ENCODE results near the gene IRF2BPL. TPM values are rescaled to one million over a fixed set of nuclear protein-coding genes. Genes with fewer than 3 reads are reported as not detected.

IRF2BPL gene
- total and polyA plus RNA-seq, 2 of the 4 experiments (the other 2 are of a cell fraction) = 6.3 to 14.5 TPM

DNA sequence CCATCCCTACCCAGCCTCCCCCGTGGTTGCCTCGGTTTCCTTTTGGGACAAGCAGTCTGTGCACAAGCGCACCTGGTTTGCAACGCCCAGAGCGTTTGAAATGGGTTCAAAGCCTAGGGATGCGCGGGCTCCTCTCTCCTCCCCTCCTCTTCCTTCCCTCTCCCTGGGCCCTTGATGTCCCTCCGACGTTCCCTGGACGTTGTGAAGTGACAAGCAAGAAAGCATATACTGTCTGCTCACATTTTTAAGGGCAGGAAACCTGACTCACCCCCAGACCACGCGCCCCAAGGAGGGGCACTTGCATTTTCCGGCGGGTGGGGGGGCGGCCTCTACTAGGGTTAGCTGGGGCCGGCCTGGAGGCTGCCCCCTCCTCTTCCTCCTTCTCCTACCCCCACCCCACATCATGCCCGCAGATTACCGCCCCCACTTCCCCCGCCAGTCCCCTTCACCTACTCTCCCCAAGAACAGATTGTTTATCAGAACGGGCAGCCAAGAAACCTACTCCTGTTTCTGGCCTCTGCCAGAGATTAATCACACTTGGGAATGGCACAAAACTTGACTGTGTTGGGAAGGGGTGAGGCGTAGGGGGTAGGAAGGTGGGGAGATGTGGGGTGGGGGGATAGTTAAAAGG, 9.5 kb upstream of the IRF2BPL start:
- peak; percentile 48; the same call in 1 of the 2 replicates for TF ChIP-seq MAZ (IDR thresholded peaks at IDR 0.05; ENCODE audit: borderline replicate concordance, low read depth, low read length)
- no peak for TF ChIP-seq CHD1 (IDR thresholded peaks at IDR 0.05; ENCODE audit: low read depth, low read length)
- ATAC-seq (ENCODE audit: low read depth) = no peak
- 3 to 100% methylated on average over 1 to 4 of the region's 21 CpGs for WGBS, 2 experiments (ENCODE audit: extremely low coverage in 2 of 2, insufficient read length in 1 of 2)
- Histone ChIP-seq H3K9ac (ENCODE audit: low read depth, low read length) (peak overlapping the region; percentile 26), H4K20me1 (ENCODE audit: insufficient read depth, low read length) (0 out of 2 replicates have a peak, but pooled peaks cover 3% of the 10 kb centered on the region), H3K4me2 (ENCODE audit: low read depth, low read length) (peak overlapping the region; percentile 35), H2BK15ac (ENCODE audit: low read depth, low read length) (peak overlapping the region; percentile 94), H3K9me3 (ENCODE audit: control insufficient read depth, insufficient read depth, low read length) (no peaks in the 10 kb centered on the region), H3K27me3 (ENCODE audit: control insufficient read depth, insufficient read depth, low read length) (no peaks in the 10 kb centered on the region), H3K9me1 (ENCODE audit: insufficient read depth, low read length) (peaks cover 9% of the 10 kb centered on the region), H3K14ac (replicated peaks; ENCODE audit: low read depth, low read length) (peak overlapping the region; percentile 86), H3K4ac (ENCODE audit: low read depth, low read length) (peak overlapping the region; percentile 97), H3K56ac (ENCODE audit: extremely low read depth, insufficient read depth, low read length) (peak overlapping the region; percentile 98), H2BK5ac (ENCODE audit: low read depth, low read length, poor library complexity, severe bottlenecking) (peak overlapping the region; percentile 96), H3K36me3 (ENCODE audit: control insufficient read depth, insufficient read depth, low read length) (no peaks in the 10 kb centered on the region), H3K4me3 (ENCODE audit: insufficient read depth, low read depth, low read length) (no peak overlapping the region), H4K5ac (ENCODE audit: low read depth, low read length) (peak overlapping the region; percentile 79), H3K27ac (ENCODE audit: insufficient read depth, low read length) (peak overlapping the region; percentile 84), H2AFZ (replicated peaks; ENCODE audit: low read length, poor library complexity) (peak overlapping the region; percentile 70), H3K23ac (ENCODE audit: low read depth, low read length) (peak overlapping the region; percentile 88), H2BK20ac (ENCODE audit: low read depth, low read length) (peak overlapping the region; percentile 94), H2AK5ac (ENCODE audit: low read depth, low read length) (peak overlapping the region; percentile 96), H4K91ac (ENCODE audit: insufficient read depth, low read depth, low read length) (peak overlapping the region; percentile 95), H2BK120ac (ENCODE audit: low read depth, low read length) (peak overlapping the region; percentile 97), H4K8ac (ENCODE audit: low read depth in 2 of 2, low read length in 2 of 2) (peak overlapping the region; percentile 91 to 92), H2AK9ac (replicated peaks; ENCODE audit: low read depth, low read length, poor library complexity) (peak overlapping the region; percentile 90), H3K4me1 (ENCODE audit: control insufficient read depth, insufficient read depth, low read length) (peaks cover 36% of the 10 kb centered on the region), H3K18ac (ENCODE audit: low read depth, low read length) (peak overlapping the region; percentile 92), H3K79me1 (ENCODE audit: low read depth in 1 of 2, low read length in 2 of 2) (peaks cover 3 to 35% of the 10 kb centered on the region in 2 experiments; a peak in 2 of 4 replicates)
- dilution Hi-C loops (cut with HindIII; ENCODE audit: low sequenced_read_pairs, unreplicated experiment) = no loop called here
- intact Hi-C loops (cut with micrococcal nuclease) = no loop called here
- in situ Hi-C loops (cut with MboI; ENCODE audit: low sequenced_read_pairs) = loop anchor here (25.0 kb wide), 1 partner anchor 1751 kb away; the partner anchor contains the start of gene FOS
- ChIA-PET POLR2A (ENCODE audit: unreplicated experiment) (interaction anchor here (0.6 to 1.4 kb wide), 3 partner anchors 10 to 120 kb away, joined by 3 to 4 read pairs (median 4); partner anchors contain the start of gene IRF2BPL), CTCF (interaction anchor here (0.8 to 2.3 kb wide), 3 partner anchors 10 to 124 kb away, joined by 3 to 12 read pairs (median 5); partner anchors contain the start of gene IRF2BPL)
- BruUV-seq (replicated peaks) = no TSS peak
- DNase-seq = no peak

Data from IMR-90 (cell line).